H1 (cell line): Measurements from ENCODE around the gene RABL6.

Experiments used
- CHD2 ChIP-seq: IDR thresholded peaks from 2 replicates; pipeline ENCODE4 v1.6.1; 2012; ENCODE audit warnings: low read length, improper control_type of control experiment
- CTBP2 ChIP-seq: IDR thresholded peaks from 2 replicates; pipeline ENCODE4 v1.7.0; 2011; ENCODE audit warnings: borderline replicate concordance, mild to moderate bottlenecking, moderate library complexity, mixed read lengths, low read length; ENCODE audit not compliant: insufficient read depth, insufficient read length
- EZH2 ChIP-seq: fragments of 200-600 bp; sonication (generic); IDR thresholded peaks from 2 replicates; pipeline ENCODE4 v1.7.1; 2012; ENCODE audit warnings: low read depth, mild to moderate bottlenecking, moderate library complexity, low read length, inconsistent platforms; ENCODE audit not compliant: severe bottlenecking
- POLR2A ChIP-seq, 2 experiments: IDR thresholded peaks; 1 replicate in 1 of 2; 2 replicates in 1 of 2; pipeline ENCODE4 v1.6.1; 2011; ENCODE audit warnings: low read depth in 2 of 2, low read length in 2 of 2, mild to moderate bottlenecking in 2 of 2; ENCODE audit errors: control extremely low read depth in 1 of 2
- SIN3A ChIP-seq, 2 experiments: IDR thresholded peaks in 1 of 2; conservative IDR thresholded peaks in 1 of 2; 2 replicates each; pipeline ENCODE4 v1.6.1; 2011 to 2012; ENCODE audit warnings: low read length in 2 of 2, improper control_type of control experiment in 1 of 2, low read depth in 1 of 2, mild to moderate bottlenecking in 1 of 2
- TF ChIP-seq, protein P1 (sequence below), 3 experiments: IDR thresholded peaks; 1 replicate in 2 of 3; 2 replicates in 1 of 3; pipeline versions ENCODE4 v1.5.1 to v1.6.1; 2011; ENCODE audit warnings: low read length in 3 of 3, mild to moderate bottlenecking in 3 of 3, inconsistent platforms in 2 of 3, low read depth in 1 of 3, moderate library complexity in 1 of 3; ENCODE audit not compliant: insufficient read depth in 1 of 3; ENCODE audit errors: control extremely low read depth in 1 of 3

DNA sequence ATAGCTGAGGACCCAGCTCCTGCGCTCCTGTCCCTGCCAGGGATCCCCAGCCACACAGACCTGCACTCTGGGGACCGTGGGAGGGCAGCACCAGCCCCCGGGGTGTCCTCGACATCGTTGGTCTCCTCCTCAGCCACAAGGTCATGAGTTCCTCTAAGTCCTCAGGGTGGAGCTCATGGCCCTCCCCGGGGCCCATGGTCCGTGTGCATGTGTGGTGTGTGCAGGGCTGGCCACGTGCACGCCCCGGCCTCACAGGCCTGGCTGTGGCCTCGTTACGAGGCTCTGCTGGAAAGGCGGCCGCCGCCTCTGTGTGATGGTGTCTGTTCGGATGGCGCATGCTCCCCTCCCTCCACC lies 18.4 kb downstream of the RABL6 start:
- TF ChIP-seq POLR2A (IDR thresholded peaks at IDR 0.05; ENCODE audit: control extremely low read depth in 1 of 2, low read depth in 2 of 2, low read length in 2 of 2) (no peak), SIN3A (conservative IDR thresholded peaks at IDR 0.05 in 1 of 2, IDR thresholded peaks at IDR 0.05 in 1 of 2; ENCODE audit: low read depth in 1 of 2, low read length in 2 of 2) (no peak), EZH2 (no peak), CHD2 (no peak), CTBP2 (no peak)
- TF ChIP-seq, protein P1, sequence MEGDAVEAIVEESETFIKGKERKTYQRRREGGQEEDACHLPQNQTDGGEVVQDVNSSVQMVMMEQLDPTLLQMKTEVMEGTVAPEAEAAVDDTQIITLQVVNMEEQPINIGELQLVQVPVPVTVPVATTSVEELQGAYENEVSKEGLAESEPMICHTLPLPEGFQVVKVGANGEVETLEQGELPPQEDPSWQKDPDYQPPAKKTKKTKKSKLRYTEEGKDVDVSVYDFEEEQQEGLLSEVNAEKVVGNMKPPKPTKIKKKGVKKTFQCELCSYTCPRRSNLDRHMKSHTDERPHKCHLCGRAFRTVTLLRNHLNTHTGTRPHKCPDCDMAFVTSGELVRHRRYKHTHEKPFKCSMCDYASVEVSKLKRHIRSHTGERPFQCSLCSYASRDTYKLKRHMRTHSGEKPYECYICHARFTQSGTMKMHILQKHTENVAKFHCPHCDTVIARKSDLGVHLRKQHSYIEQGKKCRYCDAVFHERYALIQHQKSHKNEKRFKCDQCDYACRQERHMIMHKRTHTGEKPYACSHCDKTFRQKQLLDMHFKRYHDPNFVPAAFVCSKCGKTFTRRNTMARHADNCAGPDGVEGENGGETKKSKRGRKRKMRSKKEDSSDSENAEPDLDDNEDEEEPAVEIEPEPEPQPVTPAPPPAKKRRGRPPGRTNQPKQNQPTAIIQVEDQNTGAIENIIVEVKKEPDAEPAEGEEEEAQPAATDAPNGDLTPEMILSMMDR (IDR thresholded peaks at IDR 0.05; ENCODE audit: control extremely low read depth in 1 of 3, insufficient read depth in 1 of 3, low read depth in 1 of 3, low read length in 3 of 3) = no peak
